Non-pigmented ciliary epithelial cell (primary cell): ENCODE data around the gene NRGN.

Experiments used
- DNase-seq: peaks from one replicate; pipeline ENCODE4 v3.0.0-alpha.2; 2010; ENCODE audit warnings: low read depth

Gene NRGN

GRCh38 chr11:124791626-124792341 is 52.0 kb downstream of the NRGN start:
- DNase-seq, result no peak

- no peak for DNase-seq
Measured at GRCh38 chr11:124793466-124794278, 53.9 kb downstream of the NRGN start.

GRCh38 chr11:124796312-124796711 is 56.6 kb downstream of the NRGN start:
- no peak for DNase-seq
